SU-DHL-6 (cell line): ENCODE data around the gene PCDHB4.
"Not testable (repeated sequence)": the region's sequence is repeated elsewhere in the genome, so short reads cannot be mapped to it uniquely, and the experiment has no call there.

Source experiments
- H2AFZ ChIP-seq: fragments of 200-600 bp; sonication (generic); 2 replicates; pipeline ENCODE4 v1.6.1; 2014; ENCODE audit warnings: low read depth, mild to moderate bottlenecking, moderate library complexity, mixed read lengths, antibody characterized with exemption, low read length; ENCODE audit not compliant: severe bottlenecking
- H3F3A ChIP-seq: fragments of 200-600 bp; shearing (Covaris generic); 2 replicates; pipeline ENCODE4 v1.6.0; 2016; ENCODE audit warnings: antibody characterized with exemption, mild to moderate bottlenecking; ENCODE audit not compliant: insufficient read depth
- H3K27ac ChIP-seq: fragments of 200-600 bp; sonication (generic); 2 replicates; pipeline ENCODE4 v1.5.1; 2016; ENCODE audit warnings: low read depth, mild to moderate bottlenecking, low read length, moderate library complexity, mixed read lengths
- H3K27me3 ChIP-seq: fragments of 200-600 bp; sonication (generic), shearing (Covaris generic); 2 replicates; pipeline ENCODE4 v1.6.0; 2014; ENCODE audit warnings: mild to moderate bottlenecking, low read length
- H3K36me3 ChIP-seq: fragments of 200-600 bp; sonication (generic); 2 replicates; pipeline ENCODE4 v1.6.1; 2014; ENCODE audit warnings: mild to moderate bottlenecking, low read length, mixed read lengths
- H3K4me2 ChIP-seq: fragments of 300-600, 200-600 bp; shearing (Covaris generic), sonication (generic); 2 replicates; pipeline ENCODE4 v1.6.0; 2014; ENCODE audit warnings: low read length, low read depth, mild to moderate bottlenecking; ENCODE audit not compliant: poor library complexity, severe bottlenecking
- H3K4me3 ChIP-seq: fragments of 200-600 bp; sonication (generic); 2 replicates; pipeline ENCODE4 v1.5.1; 2014; ENCODE audit warnings: antibody characterized with exemption, low read length, mild to moderate bottlenecking, mixed read lengths; ENCODE audit not compliant: insufficient read depth, poor library complexity, severe bottlenecking
- H3K79me2 ChIP-seq: fragments of 200-600 bp; sonication (generic); 2 replicates; pipeline ENCODE4 v1.6.1; 2014; ENCODE audit warnings: mild to moderate bottlenecking, low read length, moderate library complexity; ENCODE audit not compliant: insufficient read depth
- H3K9ac ChIP-seq: fragments of 200-600 bp; sonication (generic); 2 replicates; pipeline ENCODE4 v1.7.0; 2014; ENCODE audit warnings: mild to moderate bottlenecking, low read length
- H3K9me2 ChIP-seq: fragments of 200-600 bp; sonication (generic); replicated peaks from 2 replicates; pipeline ENCODE4 v1.6.1; 2014; ENCODE audit warnings: low read length; ENCODE audit not compliant: insufficient read depth
- H3K9me3 ChIP-seq: fragments of 200-600 bp; sonication (generic); 2 replicates; pipeline ENCODE4 v1.6.1; 2014; ENCODE audit warnings: low read length, mixed read lengths; ENCODE audit not compliant: insufficient read depth
- H4K20me1 ChIP-seq: fragments of 200-600 bp; sonication (generic); 2 replicates; pipeline ENCODE4 v1.6.1; 2014; ENCODE audit warnings: low read depth, mild to moderate bottlenecking, antibody characterized with exemption, low read length, moderate library complexity, mixed read lengths
- CTCF ChIP-seq: fragments of 200-600 bp; sonication (generic); IDR thresholded peaks from one replicate; pipeline ENCODE4 v1.5.1; 2017; ENCODE audit warnings: antibody characterized with exemption, mild to moderate bottlenecking, low read length, moderate library complexity; ENCODE audit not compliant: insufficient read depth, poor library complexity, severe bottlenecking
- EZH2phosphoT487 ChIP-seq: fragments of 200-600 bp; sonication (generic), shearing (Covaris generic); conservative IDR thresholded peaks from 2 replicates; pipeline ENCODE4 v1.6.1; 2018; ENCODE audit warnings: mild to moderate bottlenecking, antibody characterized with exemption, low read length, moderate library complexity, mixed read lengths

The PCDHB4 gene

GRCh38 chr5:141150224-141150992 lies 28.8 kb downstream of the PCDHB4 start:
- H3K9ac ChIP-seq = no peak overlapping the region
- H3K9me3 ChIP-seq = no peaks in the 10 kb centered on the region
- H3K4me2 ChIP-seq = no peak overlapping the region
- no peaks in the 10 kb centered on the region for H3K36me3 ChIP-seq
- no peak overlapping the region for H3K27ac ChIP-seq
- H3F3A ChIP-seq = no peaks in the 10 kb centered on the region
- no peak overlapping the region for H2AFZ ChIP-seq
- H3K27me3 ChIP-seq = no peaks in the 10 kb centered on the region
- no peak for TF ChIP-seq EZH2phosphoT487
- TF ChIP-seq CTCF = no peak
- no peaks in the 10 kb centered on the region for H3K9me2 ChIP-seq
- no peaks in the 10 kb centered on the region for H4K20me1 ChIP-seq
- H3K79me2 ChIP-seq = no peaks in the 10 kb centered on the region
- H3K4me3 ChIP-seq = no peak overlapping the region

GRCh38 chr5:141150993-141151325 lies 29.3 kb downstream of the PCDHB4 start:
- no peaks in the 10 kb centered on the region for H3K27me3 ChIP-seq
- H3K9me2 ChIP-seq = no peaks in the 10 kb centered on the region
- H3K79me2 ChIP-seq = no peaks in the 10 kb centered on the region
- TF ChIP-seq EZH2phosphoT487 (no peak), CTCF (no peak)
- H3K27ac ChIP-seq = no peak overlapping the region
- H2AFZ ChIP-seq = no peak overlapping the region
- no peaks in the 10 kb centered on the region for H4K20me1 ChIP-seq
- no peak overlapping the region for H3K4me2 ChIP-seq
- no peaks in the 10 kb centered on the region for H3F3A ChIP-seq
- no peaks in the 10 kb centered on the region for H3K36me3 ChIP-seq
- no peak overlapping the region for H3K9ac ChIP-seq
- no peak overlapping the region for H3K4me3 ChIP-seq
- H3K9me3 ChIP-seq = no peaks in the 10 kb centered on the region

GRCh38 chr5:141151632-141152031 lies 30.0 kb downstream of the PCDHB4 start:
- not testable (repeated sequence) for H3F3A ChIP-seq, H3K9me2 ChIP-seq, H3K79me2 ChIP-seq, H2AFZ ChIP-seq, H3K4me2 ChIP-seq, H3K27me3 ChIP-seq, H4K20me1 ChIP-seq, H3K27ac ChIP-seq, H3K9me3 ChIP-seq, H3K4me3 ChIP-seq, H3K36me3 ChIP-seq, H3K9ac ChIP-seq

GRCh38 chr5:141152096-141152495 lies 30.5 kb downstream of the PCDHB4 start:
- H4K20me1 ChIP-seq, H3K79me2 ChIP-seq, H3F3A ChIP-seq, H3K4me2 ChIP-seq, H3K9me2 ChIP-seq, H3K4me3 ChIP-seq, H3K36me3 ChIP-seq, H3K9ac ChIP-seq, H3K9me3 ChIP-seq, H3K27ac ChIP-seq, H3K27me3 ChIP-seq, H2AFZ ChIP-seq: not testable (repeated sequence)
